Gastrocnemius medialis (tissue), 4 donors: ENCODE results near the gene GPR87.

ENCODE experiments used
- CTCF ChIP-seq, 5 experiments: fragments of 450-650 bp in 3 of 5; fragments of 200-600 bp in 2 of 5; sonication (generic) in 2 of 5; IDR thresholded peaks in 4 of 5; conservative IDR thresholded peaks in 1 of 5; 1 replicate in 4 of 5; 2 replicates in 1 of 5; pipeline ENCODE4 v1.5.1; 2016 to 2019; ENCODE audit warnings: antibody characterized with exemption in 5 of 5, mild to moderate bottlenecking in 3 of 5, moderate library complexity in 3 of 5
- POLR2A ChIP-seq, 2 donors: fragments of 450-650 bp; IDR thresholded peaks; one replicate each; pipeline ENCODE4 v1.6.1; 2017; ENCODE audit warnings: antibody characterized with exemption in 2 of 2, mild to moderate bottlenecking in 2 of 2, moderate library complexity in 2 of 2

- TF ChIP-seq CTCF (IDR thresholded peaks at IDR 0.05 in 4 of 5, conservative IDR thresholded peaks at IDR 0.05 in 1 of 5) (no peak), POLR2A (IDR thresholded peaks at IDR 0.05) (no peak)
These were observed 9.5 kb downstream of the GPR87 start for GRCh38 chr3:151307131-151307530.
